Common myeloid progenitor, CD34-positive (primary cell): ENCODE data around the gene CHP2.

Experiments
- CTCF ChIA-PET: fragments of 350-600 bp; sonication (Branson Sonifier 250); formaldehyde crosslinking; loops from one replicate; lab custom pipeline; 2021; ENCODE audit warnings: antibody characterized with exemption; lab: Charles Lee
- POLR2A ChIA-PET: fragments of 350-600 bp; sonication (Branson Sonifier 250); formaldehyde crosslinking; loops from one replicate; lab custom pipeline; 2021; ENCODE audit warnings: antibody characterized with exemption; lab: Charles Lee
- DNase-seq, 3 donors: peaks; one replicate each; pipeline versions ENCODE4 v3.0.0 to v3.0.0-alpha.2; 2013
- H3K27ac ChIP-seq, 2 experiments: 1 replicate in 1 of 2; 2 replicates in 1 of 2; pipeline ENCODE4 v1.7.0; 2013; ENCODE audit warnings: inconsistent platforms in 2 of 2, low read length in 2 of 2, mild to moderate bottlenecking in 2 of 2, low read depth in 1 of 2, moderate library complexity in 1 of 2; ENCODE audit not compliant: severe bottlenecking in 2 of 2, insufficient read depth in 1 of 2, poor library complexity in 1 of 2
- H3K27me3 ChIP-seq, 5 experiments: replicated peaks in 2 of 5; 1 replicate in 3 of 5; 2 replicates in 2 of 5; pipeline versions ENCODE4 v1.6.1 to v1.7.0; 2013; ENCODE audit warnings: low read length in 4 of 5, mild to moderate bottlenecking in 2 of 5, moderate library complexity in 2 of 5, inconsistent platforms in 1 of 5; ENCODE audit not compliant: insufficient read depth in 5 of 5, control insufficient read depth in 4 of 5
- H3K36me3 ChIP-seq, 4 experiments: 1 replicate in 2 of 4; 2 replicates in 2 of 4; pipeline versions ENCODE4 v1.6.1 to v1.7.0; 2013; ENCODE audit warnings: low read length in 3 of 4, control low read depth in 1 of 4, mild to moderate bottlenecking in 1 of 4; ENCODE audit not compliant: control insufficient read depth in 4 of 4, insufficient read depth in 4 of 4
- H3K4me1 ChIP-seq, 4 experiments: 1 replicate in 3 of 4; 2 replicates in 1 of 4; pipeline versions ENCODE4 v1.6.1 to v1.7.1; 2013; ENCODE audit warnings: low read length in 3 of 4, mild to moderate bottlenecking in 3 of 4, control low read depth in 1 of 4, inconsistent platforms in 1 of 4, moderate library complexity in 1 of 4; ENCODE audit not compliant: control insufficient read depth in 4 of 4, insufficient read depth in 4 of 4; ENCODE audit errors: control extremely low read depth in 1 of 4
- H3K4me3 ChIP-seq, 7 experiments: 1 replicate in 4 of 7; 2 replicates in 3 of 7; pipeline versions ENCODE4 v1.5.1 to v1.7.0; 2013; ENCODE audit warnings: mild to moderate bottlenecking in 7 of 7, low read length in 6 of 7, moderate library complexity in 6 of 7, inconsistent platforms in 2 of 7, low read depth in 2 of 7, control low read depth in 1 of 7; ENCODE audit not compliant: insufficient read depth in 4 of 7, control insufficient read depth in 1 of 7; ENCODE audit errors: extremely low read depth in 1 of 7
- H3K9me3 ChIP-seq, 5 experiments: 1 replicate in 4 of 5; 2 replicates in 1 of 5; pipeline versions ENCODE4 v1.6.1 to v1.7.1; 2013; ENCODE audit warnings: low read length in 4 of 5, mild to moderate bottlenecking in 2 of 5, inconsistent platforms in 1 of 5, low read depth in 1 of 5, moderate library complexity in 1 of 5; ENCODE audit not compliant: control insufficient read depth in 4 of 5, insufficient read depth in 2 of 5; ENCODE audit errors: control extremely low read depth in 1 of 5
- WGBS: methylation state at CpG from one replicate; pipeline ENCODE4 v1.1.5; 2013; ENCODE audit not compliant: insufficient coverage; 5-methylcytosine and 5-hydroxymethylcytosine counted together

CHP2 gene

GRCh38 chr16:23803591-23804123 lies 48.8 kb downstream of the CHP2 start:
- Histone ChIP-seq H3K4me1 (peaks cover 2 to 24% (median 10%) of the 10 kb centered on the region in 4 experiments), H3K27ac (no peak overlapping the region), H3K4me3 (peak overlapping the region in 3 of 7 experiments; percentile 9 to 58 (median 42)), H3K27me3 (no peaks in the 10 kb centered on the region), H3K9me3 (no peaks in the 10 kb centered on the region), H3K36me3 (no peaks in the 10 kb centered on the region)
- WGBS, result 6% methylated on average over 9 of the region's 9 CpGs
- ChIA-PET CTCF (interaction anchor here (0.7 to 10.8 kb wide), 28 partner anchors 8 to 238 kb away, joined by 3 to 100 read pairs (median 4); partner anchors contain the start of gene PRKCB), POLR2A (no interaction called here)
- peak; percentile 64 to 66 (median 66) for DNase-seq

GRCh38 chr16:23807028-23807427 lies 52.2 kb downstream of the CHP2 start:
- peak in 2 of 3 donors; percentile 39 to 48 for DNase-seq
- Histone ChIP-seq H3K36me3 (no peaks in the 10 kb centered on the region), H3K27me3 (no peaks in the 10 kb centered on the region), H3K4me3 (no peak overlapping the region), H3K4me1 (peaks cover 2 to 24% (median 10%) of the 10 kb centered on the region in 4 experiments), H3K9me3 (no peaks in the 10 kb centered on the region), H3K27ac (no peak overlapping the region)
- CTCF ChIA-PET, result interaction anchor here (1.0 to 10.8 kb wide), 5 partner anchors 13 to 230 kb away, joined by 3 to 100 read pairs (median 5); partner anchors contain the start of gene PRKCB
- POLR2A ChIA-PET, result no interaction called here
- 60% methylated on average over 1 of the region's 1 CpG for WGBS
